Skin of body (tissue), 2 donors: ENCODE data around the gene ZMAT3. TPM values are rescaled to one million over a fixed set of nuclear protein-coding genes. Genes with fewer than 3 reads are reported as not detected.
"Not testable (repeated sequence)": the region's sequence is repeated elsewhere in the genome, so short reads cannot be mapped to it uniquely, and the experiment has no call there.

ENCODE experiments used
- DNase-seq: peaks from one replicate; lab custom pipeline; 2025; lab: John Stamatoyannopoulos, UW
- total RNA-seq: library from RNA; depleted of rRNA; stranded (reverse); fragments of >200 nt; gene quantifications from one replicate; pipeline ENCODE4 v1.2.3, GENCODE V29; 2014

ZMAT3 gene
- total RNA-seq, 1 donor from 2014 or later, result 4.7 TPM

DNA sequence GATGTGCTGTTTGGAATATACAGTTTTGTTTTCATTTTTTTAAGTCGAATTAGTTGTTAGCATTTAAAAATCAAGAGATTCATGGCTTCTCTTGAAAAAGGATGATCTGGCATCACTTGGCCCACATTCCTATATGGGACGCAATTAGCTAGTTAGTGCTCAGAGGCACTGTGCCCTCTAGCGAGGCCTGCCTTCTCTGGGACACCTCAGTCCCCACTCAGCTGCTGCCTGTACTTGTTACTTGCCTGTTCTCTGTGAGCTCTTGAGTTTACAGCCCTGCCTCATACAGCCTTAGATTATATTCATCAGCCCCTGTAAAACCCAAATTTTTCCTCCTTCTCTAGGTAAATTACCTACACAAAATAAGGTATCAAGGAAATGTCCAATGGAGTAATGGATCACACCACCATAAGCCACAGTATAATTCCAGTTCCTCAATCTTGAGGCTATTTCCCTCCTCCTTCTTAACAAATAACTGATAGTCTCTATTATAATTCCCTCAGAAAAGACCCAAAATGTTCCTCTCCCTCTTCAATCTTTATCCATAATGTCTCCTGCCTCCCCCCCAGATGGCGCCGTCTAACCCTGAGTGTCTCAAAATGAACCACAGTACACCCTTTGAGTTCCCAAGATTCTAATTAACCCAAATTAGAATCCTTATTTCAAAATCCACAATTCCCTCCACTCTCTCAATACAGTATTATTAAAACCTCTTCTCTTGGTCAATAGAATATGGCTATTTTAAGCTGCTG, 2.7 kb downstream of the ZMAT3 start:
- no peak for DNase-seq

GRCh38 chr3:179067839-179068238, 3.8 kb downstream of the ZMAT3 start:
- no peak for DNase-seq

GRCh38 chr3:179067291-179067690, 4.3 kb downstream of the ZMAT3 start:
- DNase-seq, result no peak

DNA sequence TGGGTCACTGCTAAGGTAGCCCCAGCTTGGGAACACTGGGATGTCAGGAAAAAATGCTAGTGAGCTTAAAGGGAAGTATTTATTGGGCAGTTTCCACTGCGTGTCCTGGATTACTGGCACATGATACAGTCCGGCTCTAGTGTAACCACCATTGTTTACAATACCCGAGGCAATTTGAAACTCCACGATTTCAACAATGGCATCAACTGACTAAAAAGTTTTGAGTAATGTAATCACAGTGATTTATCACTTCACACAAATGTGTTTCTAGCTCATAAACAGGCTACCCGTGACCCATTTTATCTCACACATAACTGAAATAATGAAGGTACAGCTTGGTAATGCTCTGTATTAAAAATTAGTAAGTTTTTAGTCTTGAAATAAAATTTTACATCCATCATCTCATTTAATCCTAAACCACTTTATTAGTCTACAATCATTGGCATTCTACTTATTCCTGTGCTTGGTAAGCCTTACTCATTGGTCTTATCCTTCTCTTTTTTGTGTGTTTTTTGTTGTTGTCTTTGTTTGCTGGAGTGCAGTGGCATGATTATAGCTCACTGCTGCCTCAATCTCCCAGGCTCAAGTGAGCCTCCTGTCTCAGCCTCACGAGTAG, 7.6 kb downstream of the ZMAT3 start:
- DNase-seq, result no peak

DNA sequence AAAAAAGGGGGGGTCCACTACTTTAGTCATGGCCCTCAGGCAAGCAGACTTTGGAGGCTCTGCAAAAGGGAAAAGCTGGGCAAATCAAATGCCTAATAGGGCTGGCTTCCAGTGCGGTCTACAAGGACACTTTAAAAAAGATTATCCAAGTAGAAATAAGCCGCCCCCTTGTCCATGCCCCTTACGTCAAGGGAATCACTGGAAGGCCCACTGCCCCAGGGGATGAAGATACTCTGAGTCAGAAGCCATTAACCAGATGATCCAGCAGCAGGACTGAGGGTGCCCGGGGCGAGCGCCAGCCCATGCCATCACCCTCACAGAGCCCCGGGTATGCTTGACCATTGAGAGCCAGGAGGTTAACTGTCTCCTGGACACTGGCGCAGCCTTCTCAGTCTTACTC, 15.3 kb downstream of the ZMAT3 start:
- no peak for DNase-seq

GRCh38 chr3:179054565-179054964, 17.0 kb downstream of the ZMAT3 start:
- DNase-seq, result not testable (repeated sequence)

DNA sequence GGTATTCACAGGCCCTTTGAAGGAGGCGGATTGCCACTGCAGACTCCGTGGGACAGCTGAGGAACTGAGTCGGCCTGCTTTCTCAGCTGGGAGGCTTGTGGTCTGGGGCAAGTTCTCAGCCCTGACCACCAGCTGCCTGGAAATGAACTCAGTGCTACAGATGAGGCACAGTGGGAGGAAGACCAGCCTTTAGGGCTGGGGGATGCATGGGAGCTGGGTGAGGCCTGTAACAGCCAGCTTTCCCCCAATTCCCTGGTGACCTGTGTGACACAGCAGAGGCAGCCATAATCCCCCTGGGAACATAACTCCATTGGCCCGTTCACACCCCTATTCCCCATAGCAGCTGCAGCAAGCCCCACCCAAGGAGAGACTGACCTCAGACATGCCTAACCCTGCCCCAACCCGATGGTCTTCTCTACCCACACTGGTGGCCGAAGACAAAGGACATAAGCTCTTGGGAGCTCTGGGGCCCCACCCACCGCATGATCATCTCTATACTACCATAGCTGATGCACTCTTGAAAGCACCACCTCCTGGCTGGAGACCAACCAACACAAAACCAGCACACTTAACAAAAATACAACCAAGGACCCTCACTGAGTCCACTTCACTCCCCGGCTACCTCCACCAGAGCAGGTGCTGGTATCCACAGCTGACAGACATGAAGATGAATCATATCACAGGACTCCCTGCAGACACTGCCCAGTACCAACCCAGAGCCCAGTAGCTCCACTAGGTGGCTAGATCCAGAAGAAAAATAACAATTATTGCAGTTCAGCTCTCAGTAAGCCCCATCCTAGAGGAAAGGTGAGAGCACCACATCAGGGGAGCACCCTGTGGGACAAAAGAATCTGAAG, 24.9 kb downstream of the ZMAT3 start:
- no peak for DNase-seq

GRCh38 chr3:179045719-179046402, 25.7 kb downstream of the ZMAT3 start:
- no peak for DNase-seq

DNA sequence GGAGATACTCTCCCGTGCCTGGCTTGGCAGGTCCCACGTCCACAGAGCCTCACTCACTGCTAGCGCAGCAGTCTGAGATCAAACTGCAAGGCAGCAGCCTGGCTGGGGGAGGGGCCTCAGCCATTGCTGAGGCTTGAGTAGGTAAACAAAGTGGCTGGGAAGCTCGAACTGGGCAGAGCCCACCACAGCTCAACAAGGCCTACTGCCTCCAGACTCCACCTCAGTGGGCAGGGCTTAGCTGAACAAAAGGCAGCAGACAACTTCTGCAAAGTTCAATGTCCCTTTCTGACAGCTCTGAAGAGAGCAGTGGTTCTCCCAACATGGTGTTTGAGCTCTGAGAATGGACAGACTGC, 32.7 kb downstream of the ZMAT3 start:
- DNase-seq, result not testable (repeated sequence)

- DNase-seq, result no peak
Measured at GRCh38 chr3:179038216-179038898, 33.3 kb downstream of the ZMAT3 start.

GRCh38 chr3:179037351-179037750, 34.3 kb downstream of the ZMAT3 start:
- DNase-seq, result no peak

GRCh38 chr3:179036626-179037300, 34.8 kb downstream of the ZMAT3 start:
- DNase-seq, result no peak

GRCh38 chr3:179036226-179036625, 35.4 kb downstream of the ZMAT3 start:
- DNase-seq, result no peak

DNA sequence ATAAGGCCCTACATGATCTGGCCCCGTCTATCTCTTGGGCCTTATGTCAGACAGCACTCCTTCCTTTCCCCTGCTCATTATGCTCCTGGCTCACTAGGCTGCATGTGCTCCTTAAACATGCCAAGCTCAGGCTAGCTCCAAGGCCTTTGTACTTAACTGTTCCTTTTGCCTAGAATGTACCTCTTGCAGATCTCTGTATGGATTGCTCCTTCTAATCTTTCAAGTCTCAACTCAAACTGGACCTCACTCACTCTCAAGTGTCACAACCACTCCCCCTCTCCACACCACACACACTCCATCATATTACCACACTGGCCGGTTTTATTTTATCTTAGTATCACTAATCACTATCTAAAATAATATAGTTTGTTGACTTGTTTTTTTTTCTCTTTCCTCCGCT, 36.4 kb downstream of the ZMAT3 start:
- DNase-seq, result no peak

GRCh38 chr3:179033304-179033657, 38.3 kb downstream of the ZMAT3 start:
- DNase-seq, result not testable (repeated sequence)

DNA sequence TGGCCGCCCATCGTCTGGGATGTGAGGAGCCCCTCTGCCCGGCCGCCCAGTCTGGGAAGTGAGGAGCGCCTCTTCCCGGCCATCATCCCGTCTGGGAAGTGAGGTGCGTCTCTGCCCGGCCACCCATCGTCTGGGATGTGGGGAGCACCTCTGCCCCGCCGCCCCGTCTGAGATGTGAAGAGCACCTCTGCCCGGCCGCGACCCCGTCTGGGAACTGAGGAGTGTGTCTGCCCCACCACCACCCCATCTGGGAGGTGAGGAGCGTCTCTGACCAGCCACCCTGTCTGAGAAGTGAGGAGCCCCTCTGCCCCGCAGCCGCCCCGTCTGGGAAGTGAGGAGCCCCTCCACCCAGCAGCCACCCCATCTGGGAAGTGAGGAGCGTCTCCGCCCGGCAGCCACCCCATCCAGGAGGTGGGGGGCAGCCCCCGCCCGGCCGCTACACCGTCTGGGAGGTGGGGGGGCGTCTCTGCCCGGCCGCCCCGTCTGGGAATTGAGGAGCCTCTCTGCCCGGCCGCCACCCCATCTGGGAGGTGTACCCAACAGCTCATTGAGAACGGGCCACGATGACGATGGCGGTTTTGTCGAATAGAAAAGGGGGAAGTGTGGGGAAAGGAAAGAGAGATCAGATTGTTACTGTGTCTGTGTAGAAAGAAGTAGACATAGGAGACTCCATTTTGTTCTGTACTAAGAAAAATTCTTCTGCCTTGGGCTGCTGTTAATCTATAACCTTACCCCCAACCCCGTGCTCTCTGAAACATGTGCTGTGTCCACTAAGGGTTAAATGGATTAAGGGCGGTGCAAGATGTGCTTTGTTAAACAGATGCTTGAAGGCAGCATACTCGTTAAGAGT, 38.9 kb downstream of the ZMAT3 start:
- not testable (repeated sequence) for DNase-seq

- no peak for DNase-seq
Measured at GRCh38 chr3:179029096-179029495, 42.5 kb downstream of the ZMAT3 start.

DNA sequence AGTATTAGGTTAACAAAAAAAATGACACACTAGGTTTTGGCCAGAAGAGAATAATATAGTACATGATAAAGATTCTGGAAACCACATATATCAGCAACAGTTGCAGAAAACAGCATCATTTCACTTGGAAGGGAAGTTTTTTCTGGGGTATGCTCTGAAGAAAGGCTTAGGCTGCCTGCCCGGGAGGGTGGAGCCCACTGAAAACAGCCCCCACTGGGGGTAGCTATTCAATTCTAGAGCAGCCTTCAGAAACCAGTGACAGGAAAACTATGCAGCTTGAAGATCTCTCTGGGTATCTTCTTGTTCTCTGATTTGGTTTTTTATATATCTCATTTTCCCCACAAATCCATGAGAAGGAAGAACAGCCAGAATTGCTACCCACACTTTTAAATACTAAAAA, 43.2 kb downstream of the ZMAT3 start:
- DNase-seq, result no peak

DNA sequence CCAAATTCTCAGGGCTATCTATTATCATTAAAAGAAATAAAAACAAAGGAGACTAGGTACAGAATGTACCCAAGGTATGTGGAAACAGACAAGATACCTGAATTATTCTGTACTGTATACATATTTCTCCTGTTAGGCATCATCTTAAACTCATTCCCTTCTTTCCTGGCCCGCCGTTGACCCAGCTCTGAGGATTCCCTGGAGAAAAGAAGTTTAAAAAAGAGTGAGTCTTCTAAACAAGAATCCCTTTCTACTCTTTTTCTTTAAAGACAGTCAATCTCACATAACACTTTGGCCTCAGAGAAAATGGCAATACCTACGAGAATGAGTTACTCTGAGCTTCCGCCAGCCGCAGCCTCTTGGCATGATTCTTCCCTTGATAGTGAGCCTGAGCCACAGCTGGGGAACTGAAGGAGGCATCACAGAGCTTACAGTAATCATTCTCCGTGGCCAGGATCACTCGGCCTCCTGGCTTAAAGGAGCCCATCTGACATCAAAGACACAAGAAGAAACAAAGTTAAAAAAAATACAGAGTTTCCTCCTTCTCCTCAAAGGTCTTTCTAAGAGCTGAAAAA, 44.2 kb downstream of the ZMAT3 start:
- no peak for DNase-seq
